Globus pallidus (tissue), 1 donor: ENCODE measurements around the gene ETV6.

Experiments
- DNase-seq: peaks from one replicate; pipeline ENCODE4 v3.0.0-alpha.2; 2015; ENCODE audit warnings: low spot score

The ETV6 gene

DNA sequence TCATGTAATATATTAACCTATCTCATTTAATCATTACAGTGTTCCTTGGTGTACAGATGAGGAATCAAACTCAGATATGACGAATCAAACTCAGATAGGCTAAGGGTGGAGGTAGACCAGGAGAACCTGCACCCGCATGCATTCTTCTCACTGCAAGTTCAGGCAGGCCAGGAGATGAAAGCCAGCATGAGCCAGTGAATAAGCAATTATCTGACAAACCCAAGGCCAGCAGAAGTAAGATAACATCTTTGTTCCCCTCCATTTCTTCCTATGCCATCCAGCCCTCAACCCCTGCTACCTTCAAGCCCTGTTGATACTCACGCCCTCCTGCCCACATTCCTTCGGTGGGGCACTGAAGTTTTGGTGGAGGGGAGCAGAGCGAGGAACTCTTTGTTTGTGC, 152.2 kb downstream of the ETV6 start:
- no peak for DNase-seq

DNA sequence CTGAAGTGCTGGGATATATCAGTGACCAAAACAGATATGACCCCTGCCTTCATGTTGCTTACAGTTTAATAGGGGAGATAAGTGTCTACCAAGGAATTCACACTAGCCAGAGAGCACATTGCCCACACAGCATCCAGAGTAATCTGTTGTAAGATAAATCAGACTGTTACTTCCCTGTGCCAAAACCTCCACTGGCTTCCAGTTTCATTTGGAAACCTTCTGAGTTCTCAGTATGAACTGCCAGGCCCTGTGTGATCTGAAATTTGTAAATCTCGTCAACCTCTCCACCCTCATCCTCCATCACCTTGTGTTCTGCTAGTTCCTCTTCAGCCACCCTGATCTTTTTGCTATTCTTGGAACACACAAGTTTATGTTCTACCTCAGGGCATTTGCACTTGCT, 154.7 kb downstream of the ETV6 start:
- DNase-seq = no peak

DNA sequence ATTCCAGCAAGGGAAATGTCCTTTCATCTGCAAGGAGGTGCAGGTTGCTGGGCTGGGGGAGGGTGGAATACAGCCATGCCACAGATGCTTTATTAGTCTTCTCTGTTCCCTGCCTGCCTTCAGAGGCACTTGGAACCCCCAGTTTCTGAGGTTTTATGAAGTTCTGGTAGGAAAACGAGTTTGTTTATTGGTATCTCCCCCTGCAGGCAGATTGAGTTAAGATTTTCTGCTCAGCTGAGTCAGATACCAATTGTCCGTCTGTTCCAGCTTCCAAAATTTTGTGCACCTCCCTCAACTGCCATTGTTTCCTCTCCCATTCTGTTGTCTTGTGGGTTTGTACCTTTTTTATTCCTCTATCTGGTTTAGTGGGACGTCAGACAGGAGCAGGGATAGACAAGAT, 155.6 kb downstream of the ETV6 start:
- DNase-seq = no peak

DNA sequence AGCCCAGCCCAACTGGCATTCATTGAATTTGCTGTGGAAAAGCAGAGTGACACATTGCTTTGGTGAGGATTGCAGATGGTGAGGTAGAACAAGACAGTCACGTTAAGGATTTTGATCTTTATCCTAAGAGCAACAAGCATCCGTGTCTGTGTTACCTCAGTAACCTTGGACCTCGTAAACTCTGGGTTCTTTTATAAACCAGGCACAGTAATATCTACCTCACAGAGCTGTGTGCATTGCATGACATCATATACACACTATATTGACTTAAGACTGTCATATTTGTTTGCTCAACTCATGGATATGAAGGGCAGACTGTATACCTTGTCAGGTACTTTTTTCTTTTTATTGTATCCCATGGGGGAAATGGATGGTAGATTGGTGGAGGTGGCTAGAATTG, 156.2 kb downstream of the ETV6 start:
- no peak for DNase-seq

DNA sequence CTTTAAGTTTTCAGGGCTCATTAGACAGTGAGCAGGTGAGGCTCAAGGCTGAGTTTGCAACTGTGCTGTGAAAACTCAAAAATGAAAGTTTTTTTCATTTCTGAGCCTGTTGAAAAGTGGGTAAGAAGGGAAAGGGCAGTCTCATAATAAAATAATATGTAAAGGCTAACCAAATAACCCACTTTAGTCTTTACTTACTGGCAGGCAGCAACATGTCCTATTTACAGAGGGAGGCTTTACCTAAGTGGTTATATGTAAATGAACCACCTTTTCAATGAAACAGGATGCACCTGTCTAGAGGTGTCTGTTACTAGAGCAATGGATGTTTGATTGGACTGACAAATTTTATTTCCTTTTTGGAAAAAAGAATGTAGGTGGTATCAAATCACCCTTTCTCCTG, 158.0 kb downstream of the ETV6 start:
- DNase-seq = no peak

DNA sequence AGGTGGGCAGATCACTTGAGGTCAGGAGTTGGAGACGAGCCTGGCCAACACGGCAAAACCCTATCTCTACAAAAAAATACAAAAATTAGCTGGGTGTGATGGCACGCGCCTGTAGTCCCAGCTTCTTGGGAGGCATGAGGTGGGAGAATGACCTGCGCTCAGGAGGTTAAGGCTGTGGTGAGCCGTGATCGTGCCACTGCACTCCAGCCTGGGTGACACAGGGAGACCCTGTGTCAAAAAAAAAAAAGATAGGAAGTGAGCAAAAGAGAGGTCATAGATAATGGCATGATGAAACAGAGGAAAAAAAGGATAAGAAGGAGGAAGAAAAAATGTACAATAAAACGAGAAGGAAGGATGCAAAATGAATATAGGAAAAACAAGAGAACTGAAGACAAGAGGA, 159.5 kb downstream of the ETV6 start:
- DNase-seq = no peak

DNA sequence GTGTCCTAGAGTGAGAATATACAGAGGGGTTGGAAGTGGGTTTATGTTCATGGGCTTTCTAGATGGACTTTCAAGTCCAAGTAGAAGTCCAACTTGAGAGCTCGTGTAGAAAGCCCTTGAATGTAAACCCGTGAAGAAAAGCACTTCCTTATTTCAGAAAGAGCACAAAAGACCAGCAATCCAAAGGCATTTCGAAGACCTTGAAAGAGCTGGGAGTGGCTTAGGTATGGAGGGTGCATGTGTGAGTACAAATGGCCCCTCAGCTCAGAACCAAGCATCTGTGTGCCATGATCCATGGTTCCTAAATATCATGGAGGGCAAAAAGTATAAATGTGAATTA, 160.7 kb downstream of the ETV6 start:
- no peak for DNase-seq

DNA sequence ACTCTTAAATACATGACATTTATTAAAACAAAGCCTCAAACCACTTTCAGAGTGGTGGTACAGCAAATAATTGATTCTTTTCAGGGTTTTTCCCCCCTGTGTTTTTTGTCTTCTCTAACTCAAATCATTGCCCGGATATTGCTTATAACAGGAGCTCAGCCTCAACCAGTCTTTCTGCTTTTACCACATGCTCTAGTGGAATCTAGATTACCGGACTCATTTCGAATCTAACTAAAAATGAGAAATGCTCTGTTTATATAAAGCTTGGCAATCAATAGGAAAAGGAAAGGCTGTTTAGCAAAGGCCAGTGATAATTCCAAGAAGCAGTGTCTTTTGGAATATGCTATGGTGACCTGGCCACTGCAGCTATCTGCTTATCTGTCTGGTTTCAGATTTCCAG, 161.5 kb downstream of the ETV6 start:
- no peak for DNase-seq

DNA sequence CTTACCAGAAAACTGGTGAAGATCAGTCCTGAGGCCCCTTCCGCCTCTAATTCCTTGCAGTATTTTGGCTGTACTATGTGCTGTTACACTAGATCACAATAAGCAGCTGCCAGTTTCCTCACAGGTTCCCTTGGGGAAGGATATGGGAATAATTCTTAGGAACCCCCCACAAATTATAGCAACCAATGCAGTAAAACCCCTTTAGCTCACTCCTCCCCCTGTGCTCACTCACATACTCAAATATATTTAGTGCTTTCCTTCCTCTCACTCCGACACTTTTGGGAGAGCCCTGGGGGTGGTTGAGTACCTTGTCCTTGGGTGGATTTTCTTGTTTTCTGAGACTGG, 162.7 kb downstream of the ETV6 start:
- no peak for DNase-seq

DNA sequence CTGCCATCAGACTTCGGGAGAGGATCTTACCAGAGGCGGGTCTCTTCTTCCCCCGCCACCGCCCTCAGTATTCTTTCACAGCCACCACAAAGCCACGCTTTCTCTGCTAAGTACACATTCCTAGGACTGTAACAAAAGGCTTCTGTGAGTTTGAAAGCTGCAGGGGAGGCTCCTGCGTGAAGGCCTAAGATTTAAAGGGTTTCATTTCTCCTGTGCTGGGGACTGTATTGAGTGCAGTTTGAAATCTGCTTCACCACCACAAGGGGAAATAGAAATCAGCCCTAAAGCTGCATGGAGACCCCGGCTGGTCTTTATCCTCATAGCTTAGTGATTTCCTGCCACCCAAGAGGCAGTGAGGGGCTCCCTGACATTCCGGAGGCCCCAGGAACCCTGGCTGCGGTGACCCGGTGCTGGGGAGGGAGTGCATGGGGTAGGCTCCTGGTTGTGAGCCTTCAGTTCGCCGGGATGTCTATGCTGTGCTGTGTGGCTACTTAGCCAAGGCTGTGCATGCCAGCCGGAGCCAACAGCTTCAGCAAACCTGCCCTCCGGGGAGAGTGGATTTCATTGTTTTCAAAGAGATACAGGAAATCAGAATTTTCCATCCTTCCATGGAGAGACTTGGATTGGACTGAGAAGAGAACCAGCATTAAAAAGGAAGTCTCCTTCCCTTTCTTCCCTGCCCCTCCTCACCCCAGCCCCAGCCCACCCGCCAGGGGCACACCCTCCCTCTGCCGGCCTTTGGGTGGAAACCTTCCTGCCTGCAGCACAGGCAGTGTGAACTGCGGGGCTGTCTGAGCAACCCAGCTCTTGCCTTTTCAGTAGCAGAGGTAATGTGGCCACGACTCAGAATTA, 163.3 kb downstream of the ETV6 start:
- peak; percentile 70 for DNase-seq

DNA sequence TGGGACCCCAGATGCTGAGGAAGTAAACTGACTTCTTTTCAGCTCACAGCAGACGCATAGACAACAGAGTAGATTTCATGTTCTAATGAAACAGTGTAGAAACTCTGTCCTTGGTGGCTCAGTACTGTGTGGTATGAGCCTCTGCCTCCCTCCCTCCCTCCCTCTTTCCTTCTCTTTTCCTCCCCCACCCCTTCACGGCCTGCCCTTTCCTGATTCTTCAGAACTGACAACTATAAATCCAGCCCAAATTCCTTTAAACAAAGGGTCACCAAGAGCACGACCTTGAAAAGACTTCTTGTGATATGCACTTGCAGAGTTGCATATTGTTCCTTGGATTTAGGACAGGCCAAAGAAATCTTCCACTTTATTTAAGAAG, 164.0 kb downstream of the ETV6 start:
- DNase-seq = no peak

DNA sequence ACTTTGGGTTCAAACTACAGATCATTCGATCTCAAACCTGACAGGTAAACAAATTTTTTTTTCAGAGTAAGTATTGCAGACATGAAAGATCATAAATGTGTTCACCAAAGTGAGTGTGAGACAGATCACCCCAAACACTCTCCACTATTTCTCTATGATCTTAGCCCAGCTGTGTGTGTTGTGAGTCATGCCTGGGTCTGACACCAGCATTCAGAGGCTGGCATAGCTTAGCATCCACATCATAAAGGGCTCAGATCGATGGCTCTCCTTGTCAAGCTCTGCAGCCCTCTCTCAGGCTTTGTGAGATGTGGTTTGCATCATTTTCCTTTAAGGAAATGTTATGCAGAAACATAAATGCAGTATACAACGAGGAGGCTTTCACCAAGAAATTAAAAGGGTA, 164.9 kb downstream of the ETV6 start:
- DNase-seq = peak; percentile 81

DNA sequence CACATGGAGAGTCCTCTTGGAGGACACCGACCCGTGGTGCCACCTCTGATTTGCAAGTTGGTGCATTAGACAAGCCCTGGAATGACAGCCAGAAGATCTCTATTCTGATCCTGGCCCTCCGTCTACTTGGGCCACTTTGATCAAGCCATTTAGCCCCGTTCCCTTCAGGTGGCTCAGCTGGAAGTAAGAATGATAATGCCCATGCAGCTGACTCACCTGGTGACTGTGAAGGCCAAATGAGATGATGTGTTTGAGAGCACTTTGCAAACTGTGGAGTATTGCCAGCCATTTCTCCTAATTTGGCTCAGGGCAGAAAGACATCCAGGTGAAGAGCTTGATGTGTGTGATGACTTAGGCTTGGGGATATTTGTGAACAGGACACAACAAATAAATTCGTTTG, 165.9 kb downstream of the ETV6 start:
- DNase-seq = no peak

DNA sequence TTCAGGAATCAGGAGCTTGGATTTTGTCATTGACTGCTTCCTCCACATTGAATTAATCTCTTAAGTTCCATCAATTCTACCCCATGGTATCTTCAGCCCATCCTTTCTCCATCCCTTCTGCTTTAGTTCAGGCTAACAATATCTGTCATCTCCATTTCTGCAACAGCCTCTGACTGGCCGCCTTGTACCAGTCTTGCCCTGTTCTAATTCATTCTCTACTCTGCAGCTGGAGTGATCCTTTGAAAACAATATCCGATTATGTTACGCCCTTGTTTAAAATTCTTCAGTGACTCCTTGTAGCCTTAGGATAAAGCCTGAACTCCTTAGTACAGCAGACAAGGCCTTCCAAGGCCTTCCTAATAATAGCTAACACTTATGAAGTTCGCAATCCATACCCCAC, 170.2 kb downstream of the ETV6 start:
- peak; percentile 71 for DNase-seq

DNA sequence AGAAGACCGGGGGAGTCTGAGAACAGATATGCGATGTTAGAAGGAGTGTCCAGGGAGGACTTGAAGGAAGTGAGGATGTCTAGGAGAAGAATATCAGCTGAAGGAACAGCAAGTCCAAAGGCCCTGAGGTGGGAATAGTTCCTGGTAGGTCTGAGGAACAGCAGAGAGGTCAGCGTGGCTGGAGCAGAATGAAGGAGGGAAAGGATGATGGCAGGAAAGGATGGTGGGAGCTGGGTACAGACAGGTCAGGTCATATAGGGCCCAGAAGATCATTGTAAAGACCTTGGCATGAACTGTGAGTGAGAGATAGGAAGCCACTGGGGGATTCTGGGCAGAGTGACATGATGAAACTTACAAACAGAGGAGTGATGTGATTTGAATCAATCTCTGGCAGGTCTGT, 171.0 kb downstream of the ETV6 start:
- DNase-seq = no peak

DNA sequence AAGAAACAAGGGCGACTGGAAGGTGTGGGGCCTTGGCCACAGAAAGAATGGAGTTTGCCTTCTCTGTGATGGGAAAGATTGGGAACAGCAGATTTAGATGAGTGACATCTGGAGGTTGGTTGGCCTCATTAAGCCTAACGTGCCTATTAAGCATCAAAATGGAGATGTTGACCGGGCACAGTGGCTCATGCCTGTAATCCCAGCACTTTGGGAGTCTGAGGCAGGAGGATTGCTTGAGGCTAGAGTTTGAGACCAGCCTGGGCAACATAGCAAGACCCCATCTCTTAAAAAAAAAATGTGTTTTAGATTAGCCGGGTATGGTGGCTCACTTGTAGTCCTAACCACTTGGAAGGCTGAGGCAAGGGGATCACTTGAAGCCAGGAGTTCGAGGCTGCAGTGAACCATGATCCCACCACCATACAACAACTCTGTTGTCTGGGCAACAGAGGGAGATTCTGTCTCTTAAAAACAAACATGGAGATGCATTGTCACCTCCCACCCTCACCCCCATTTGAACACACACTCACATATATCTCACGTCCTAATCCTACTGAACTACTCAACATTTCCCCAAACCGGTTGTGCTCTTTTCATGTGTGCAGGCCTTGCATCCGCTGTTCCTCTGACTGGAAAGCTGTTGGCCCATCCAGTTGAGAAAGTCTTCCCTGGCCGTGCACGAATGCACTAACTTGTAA, 172.1 kb downstream of the ETV6 start:
- DNase-seq = no peak

DNA sequence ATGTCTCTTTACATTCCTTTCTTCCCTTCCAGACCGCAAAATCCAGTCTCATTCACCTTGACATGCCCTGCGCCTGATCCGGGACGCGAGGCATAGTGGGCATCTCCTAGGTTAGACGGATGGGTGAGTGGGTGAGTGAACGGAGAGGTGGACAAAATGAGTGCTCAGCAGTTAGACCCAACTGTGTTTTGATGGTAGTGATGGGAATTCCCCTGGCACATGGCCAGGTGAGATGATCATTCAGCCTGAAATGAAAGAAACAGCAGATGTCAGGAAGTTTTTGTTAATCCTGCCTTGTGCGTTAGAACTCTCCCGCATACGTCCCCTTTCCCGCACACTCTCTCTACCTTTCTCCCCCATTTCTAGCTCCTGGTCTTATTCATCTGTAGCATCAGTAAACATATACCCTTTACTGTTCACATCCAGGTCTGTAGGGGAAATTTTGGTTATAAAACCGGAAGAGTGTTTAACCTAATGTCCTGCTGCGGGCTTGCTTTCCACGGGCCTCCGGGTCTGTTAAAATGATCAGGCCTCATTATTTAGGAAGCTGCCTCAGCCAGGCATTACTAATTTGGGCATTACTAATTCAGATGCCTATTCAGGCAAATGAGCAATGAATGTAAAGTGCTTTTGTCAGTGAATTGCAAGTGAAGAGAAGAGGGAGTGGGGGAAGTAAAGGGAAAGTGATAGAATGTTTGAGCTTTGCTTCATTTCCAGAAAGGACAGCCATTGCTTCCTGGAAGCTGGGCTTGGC, 172.8 kb downstream of the ETV6 start:
- no peak for DNase-seq

DNA sequence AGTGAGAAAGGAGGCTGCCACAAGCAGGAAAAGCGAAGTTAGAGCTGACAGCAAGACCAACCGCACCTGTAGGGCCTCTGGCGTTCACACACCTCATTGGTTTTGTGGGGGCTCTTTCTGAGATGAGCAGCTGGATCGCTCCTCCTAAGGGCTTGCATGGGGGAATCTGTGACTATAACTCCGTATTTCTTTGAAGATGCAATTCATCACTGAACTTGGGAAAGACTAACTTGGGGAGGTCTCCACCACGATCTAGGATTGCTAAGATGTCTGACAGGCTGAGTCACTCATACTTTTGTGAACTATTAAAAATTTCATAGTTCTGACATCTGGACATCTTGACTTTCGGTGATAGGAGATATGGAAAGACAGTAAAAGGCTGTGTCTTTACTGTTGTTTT, 173.6 kb downstream of the ETV6 start:
- DNase-seq = no peak

DNA sequence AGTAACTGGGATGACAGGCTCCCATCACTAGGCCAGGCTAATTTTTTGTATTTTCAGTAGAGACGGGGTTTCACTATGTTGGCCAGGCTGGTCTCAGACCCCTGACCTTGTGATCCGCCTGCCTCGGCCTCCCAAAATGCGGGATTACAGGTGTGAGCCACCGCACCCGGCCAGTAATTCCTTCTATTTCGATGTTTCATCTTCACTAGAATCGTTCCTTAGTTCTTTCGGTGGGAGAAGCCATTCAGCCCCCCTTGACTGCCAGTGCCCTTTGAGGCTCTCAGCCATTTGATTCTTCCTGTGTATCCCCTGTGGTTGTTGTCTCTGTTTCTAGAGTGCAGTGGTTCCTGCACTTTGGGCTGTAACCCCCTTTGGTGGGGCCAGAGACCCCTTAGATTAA, 174.1 kb downstream of the ETV6 start:
- DNase-seq = no peak

DNA sequence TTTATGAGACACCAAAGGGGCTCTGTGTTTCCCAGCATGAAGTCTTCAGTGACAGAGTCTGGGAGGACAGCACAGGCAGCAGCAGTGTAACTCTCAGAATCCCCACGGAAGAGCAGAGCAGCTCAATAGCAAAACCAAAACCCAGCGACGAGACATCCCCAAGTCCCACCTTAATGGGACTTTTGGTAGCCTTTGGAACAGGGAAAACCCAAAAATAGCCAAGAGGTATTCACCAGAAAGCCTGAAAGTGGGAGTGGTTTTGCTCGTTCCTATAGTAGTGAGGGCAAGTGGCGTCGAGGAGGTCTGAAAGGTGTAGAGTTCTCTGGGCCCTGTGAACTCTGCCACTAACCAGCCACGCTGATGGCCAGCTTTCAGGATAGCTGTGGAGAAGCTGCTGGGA, 174.6 kb downstream of the ETV6 start:
- no peak for DNase-seq

DNA sequence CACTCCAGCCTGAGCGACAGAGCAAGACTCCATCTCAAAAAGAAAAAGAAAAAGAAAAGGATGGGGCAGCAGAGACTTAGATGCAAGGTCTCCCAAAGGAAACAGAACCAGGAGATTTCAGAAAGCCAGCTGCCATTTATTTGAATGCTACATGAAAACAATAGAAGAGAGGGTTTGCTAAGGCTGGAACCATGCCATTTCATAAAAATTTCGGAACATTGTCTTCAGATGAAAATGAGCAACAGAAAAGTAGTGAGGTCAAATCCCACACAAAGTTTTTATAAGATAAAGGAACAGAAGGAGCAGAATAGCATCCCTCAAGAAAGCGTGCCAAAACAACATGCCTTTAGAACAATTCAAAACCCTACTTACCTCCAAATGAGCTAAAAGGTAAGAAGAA, 175.3 kb downstream of the ETV6 start:
- DNase-seq = no peak

DNA sequence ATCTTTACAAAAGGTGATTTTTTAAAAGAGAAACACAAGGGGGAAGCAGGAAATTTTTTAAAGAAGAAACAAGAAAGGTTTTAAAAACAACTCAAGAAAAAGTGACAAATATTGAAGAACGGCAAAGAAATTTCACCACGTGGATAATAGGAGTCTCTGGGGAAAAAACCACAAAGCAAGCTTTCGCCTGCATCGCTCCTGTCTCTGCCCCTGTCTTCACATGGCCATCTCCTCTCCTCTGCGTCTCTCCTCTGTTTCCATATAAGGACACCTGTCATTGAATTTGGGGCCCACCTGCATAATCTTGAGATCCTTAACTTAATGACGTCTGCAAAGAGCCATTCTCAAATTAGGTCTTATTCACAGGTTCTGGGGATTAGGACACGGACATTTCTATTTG, 175.8 kb downstream of the ETV6 start:
- no peak for DNase-seq

DNA sequence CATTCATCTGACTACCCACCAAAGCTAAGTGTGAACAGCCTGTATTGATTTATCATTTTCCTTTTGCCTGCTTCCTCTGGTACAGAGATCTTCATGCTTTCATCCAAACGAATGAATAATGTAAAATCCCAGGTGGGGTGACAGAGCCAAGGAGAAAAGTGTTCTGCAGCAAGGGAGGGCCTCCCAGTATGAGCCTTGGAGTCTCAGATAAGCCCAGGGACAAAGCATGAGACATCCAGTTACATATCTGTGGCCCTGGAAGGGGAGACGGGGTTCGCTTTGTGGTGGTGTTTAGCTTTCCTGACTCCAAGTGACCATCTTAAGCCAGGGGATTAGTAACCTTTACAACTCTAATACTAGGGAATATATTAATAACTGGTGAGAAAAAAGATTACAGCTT, 177.1 kb downstream of the ETV6 start:
- DNase-seq = no peak
